HuH-7 (cell line): ENCODE data around the gene SPARC.

Experiments
- DNase-seq: peaks from one replicate; pipeline ENCODE4 v3.0.0; 2011; ENCODE audit warnings: low spot score

The SPARC gene

DNA sequence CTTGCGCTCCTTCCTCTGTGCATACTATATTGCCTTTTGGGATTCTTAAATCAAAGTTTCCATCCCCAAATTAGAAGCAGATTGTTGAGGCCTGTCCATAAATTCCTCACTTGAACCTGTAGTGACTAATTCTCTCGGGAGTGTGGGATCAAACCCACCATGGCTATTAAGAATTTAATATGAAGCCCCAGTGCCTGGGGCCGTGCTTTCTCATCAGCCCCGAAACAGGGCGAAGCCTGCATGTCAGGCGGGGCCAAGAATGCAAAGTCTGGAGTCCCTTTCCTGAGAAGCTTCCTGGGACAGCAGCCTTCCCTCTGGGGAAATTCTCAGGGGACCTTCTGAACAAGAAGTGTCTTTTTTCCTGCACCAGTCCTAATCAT, 66.3 kb downstream of the SPARC start:
- DNase-seq = no peak

DNA sequence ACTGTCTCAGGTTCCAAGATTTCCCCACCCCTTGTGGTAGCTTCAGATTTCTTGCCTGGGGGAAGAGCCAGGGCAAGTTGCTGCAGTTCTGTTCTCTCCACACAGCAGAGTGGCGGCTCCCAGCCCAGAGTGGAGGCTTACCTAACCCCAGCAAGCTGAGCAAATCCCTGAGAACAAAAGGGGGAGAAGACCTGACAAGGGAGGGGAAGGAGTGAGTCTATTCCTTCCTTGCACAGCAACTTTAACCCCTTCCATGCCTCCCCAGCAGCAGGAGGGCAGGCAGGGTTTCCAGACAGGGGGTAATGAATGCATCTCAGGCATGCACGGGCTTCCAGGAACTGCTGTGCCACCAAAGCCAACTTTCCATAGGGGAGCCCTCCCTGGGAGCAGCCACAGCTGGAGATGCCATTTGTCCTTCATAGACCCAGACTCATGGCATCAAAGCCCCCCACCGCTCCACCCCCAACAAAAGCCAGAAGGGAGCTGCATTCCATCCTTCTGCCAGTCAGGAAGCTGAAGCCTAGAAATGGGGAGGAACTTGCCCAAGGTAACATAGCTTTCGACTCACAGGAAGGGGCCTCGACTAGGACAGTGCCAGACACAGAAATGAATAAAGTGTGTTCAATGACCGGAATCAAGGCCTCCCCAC, 66.8 kb downstream of the SPARC start:
- DNase-seq = no peak

DNA sequence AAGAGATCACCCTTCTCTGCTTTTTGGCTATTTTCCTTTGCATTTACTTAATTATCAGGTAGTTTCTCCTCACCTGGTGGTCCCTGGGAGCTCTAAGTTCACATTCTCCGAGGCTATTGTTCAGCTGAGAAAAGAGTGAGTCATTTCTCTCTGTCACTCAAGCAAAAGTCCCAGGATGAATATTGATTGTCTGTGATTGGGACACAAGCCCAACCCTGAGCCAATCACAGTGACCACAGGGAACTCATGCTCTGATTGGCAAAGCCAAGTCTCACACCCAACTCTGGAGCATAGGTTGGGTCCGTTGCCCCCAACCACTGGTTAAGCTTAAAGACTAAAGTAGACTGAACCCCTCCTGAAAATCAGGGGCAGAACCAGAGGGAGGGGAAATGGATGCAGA, 67.8 kb downstream of the SPARC start:
- no peak for DNase-seq

DNA sequence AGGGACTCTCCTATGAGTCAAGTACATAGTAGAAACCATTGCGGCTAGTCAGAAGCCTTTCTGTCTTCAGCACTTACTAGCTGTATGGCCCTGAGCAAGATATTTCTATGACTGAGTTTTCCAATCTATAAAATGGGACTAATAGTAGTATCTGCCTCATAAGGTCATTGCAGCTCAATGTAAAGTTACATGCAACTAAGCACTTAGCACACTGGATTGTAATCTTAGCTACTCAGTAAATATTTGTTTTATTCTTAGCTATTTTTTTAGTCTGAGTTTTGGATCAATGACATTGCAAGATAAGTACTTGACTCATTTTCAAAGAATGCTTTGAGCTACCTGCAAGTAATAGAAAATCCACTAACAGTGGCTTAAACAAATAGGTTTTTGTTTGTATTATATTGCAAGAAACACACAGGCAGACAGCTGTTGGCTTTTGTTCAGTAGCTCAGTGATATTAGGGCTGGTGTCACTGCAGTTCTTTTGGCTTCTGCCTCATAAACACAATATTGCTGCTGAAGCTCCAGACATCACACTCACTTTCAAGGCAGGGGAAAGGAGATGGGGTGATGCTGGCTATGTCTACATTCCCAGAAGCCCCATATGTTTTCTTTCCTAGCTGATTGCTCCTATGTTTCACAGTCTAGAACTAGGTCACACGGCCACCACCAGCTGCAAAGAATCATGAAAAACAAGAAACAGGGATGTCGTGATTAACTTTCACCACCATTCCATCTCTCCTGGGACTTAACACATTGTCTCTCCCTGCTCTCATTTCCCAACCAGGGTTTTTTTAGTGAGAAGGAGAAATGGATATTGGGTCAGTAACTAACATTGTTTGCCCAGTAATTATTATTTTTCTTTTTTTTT, 68.6 kb downstream of the SPARC start:
- DNase-seq = no peak

DNA sequence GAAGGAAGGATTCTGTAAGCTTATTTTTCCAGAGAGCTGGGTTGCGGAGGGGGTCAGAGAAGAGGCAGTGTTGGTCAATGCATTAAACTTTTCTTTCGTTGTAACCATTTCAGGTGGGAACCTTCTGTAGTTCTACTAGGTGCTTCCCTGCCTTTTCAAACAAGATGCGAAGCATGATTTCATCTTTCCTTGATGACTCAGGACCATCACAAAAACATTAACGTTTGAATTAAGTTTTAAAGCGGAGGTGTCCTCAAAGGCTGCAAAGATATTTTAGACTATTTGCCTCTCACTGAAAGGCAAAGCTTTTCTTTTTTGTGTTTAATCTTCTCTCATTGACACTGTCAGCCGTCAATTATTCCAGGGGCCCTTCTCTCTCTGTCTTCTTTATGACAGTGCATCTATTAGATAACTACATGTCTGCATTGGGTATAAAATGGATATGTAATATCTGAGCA, 69.3 kb downstream of the SPARC start:
- DNase-seq = no peak

DNA sequence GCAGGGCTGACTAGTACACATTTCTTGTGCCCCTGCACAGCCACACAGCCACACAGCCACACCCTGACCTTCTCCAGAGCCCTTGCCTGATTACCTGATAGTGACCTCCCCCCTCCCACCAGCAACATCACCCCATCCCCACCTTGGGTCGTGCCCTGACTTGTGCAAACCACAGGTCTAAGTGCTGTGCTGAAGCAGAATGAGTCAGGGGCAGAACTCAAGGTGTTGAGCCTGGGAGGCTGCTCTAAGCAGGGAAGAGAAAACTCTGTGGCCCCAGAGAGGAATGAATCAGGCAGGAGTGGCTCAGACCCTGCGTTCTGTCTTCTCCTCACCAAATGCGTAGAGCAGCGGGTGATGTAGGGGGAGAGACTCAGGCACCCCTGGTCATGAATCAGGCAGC, 71.3 kb downstream of the SPARC start:
- DNase-seq = no peak

DNA sequence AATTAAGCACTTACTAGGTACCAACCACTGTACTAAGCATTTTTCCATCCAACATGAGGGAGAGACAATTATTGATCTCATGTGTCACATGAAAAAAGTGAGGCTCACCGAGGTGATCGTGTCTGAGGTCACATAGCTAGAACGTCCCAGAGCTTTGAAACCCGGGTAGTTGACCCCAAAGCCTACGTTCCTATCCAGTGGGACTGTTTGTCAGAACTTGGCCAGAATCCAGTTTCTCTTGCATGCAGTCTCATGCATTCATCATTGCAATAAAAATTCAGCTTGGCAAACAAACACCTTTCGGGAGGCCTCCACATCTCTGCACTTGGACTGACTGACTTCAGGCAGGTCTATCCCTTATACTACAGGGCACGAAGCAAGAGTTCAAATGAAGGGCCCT, 72.2 kb downstream of the SPARC start:
- DNase-seq = no peak

DNA sequence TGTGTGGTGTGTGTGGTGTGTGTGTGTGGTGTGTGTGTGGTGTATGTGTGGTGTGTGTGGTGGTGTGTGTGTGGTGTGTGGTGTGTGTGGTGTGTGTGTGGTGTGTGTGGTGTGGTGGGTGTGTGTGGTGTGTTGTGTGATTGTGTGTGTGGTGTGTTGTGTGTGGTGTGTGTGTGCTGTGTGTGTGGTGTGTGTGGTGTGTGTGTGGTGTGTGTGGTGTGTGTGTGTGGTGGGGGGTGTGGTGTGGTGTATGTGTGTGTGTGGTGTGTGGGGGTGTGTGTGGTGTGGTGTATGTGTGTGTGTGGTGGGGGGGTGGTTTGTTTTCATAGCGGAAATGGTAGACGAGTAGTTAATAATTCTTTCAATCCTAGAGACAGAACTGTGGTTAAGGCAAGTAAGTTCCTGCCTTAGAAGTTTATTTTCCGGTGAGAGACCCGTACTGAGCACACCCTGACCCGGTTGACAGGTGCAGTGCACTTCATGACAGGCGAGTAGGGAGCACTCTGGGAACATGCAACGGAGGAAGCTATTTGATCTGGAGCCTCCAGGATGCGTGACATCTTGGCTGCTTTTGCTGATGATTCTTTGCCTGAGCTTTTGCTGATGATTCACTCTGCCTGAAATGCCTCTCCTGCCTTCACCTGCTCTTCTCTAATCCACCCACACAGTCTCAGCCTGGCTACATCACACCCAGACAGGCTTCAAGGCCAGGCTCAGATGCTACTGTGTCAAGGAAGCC, 73.9 kb downstream of the SPARC start:
- DNase-seq = no peak

DNA sequence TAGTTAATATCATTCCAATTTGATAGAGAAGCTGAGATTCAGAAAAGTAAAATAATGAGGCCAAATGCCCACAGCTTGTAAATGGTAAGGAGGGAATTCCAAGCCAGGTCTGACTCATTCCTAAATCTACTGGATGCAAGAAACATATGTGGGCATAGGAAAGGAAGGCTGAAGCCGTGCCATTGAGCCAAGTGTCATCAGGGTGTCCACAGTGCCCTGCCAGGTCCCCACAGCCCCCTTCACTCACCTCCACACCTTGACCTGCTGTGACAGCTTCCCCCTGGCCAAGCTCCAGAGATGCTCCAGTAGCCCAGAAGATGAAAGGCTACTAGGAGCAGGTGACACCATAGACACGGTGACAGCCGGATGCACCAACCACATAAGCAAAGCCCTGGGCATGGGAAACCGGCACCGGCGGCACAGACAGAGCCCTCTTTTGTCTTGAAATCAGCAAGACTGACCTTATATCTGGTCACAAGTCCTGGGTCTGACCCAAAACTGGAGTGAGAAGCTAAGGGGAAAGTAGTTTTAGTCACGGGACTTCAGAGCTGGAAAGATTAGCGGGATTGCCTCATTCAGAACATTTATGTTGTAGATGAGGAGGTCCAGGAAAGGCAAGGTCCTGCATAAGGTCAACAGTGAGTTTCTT, 75.5 kb downstream of the SPARC start:
- no peak for DNase-seq
